HepG2 (cell line): ENCODE data around the gene ZNF213. TPM values are rescaled to one million over a fixed set of nuclear protein-coding genes. Genes with fewer than 3 reads are reported as not detected.

Experiments used
- BCL3 ChIP-seq: sonication (generic); formaldehyde crosslinking; IDR thresholded peaks from 2 replicates; pipeline ENCODE4 v1.5.1; 2020; ENCODE audit warnings: mild to moderate bottlenecking, missing genetic modification reagents, moderate library complexity
- CEBPZ ChIP-seq: IDR thresholded peaks from 2 replicates; pipeline ENCODE4 v1.6.1; 2012; ENCODE audit warnings: low read length, improper control_type of control experiment
- ERF ChIP-seq: IDR thresholded peaks from 2 replicates; pipeline ENCODE4 v1.6.1; 2018; ENCODE audit warnings: missing biosample characterization, missing genetic modification reagents
- HIC2 ChIP-seq: sonication (generic); formaldehyde crosslinking; IDR thresholded peaks from 2 replicates; pipeline ENCODE4 v1.9.0; 2022; ENCODE audit warnings: low read depth, missing genetic modification reagents
- TEAD2 ChIP-seq: sonication (generic); formaldehyde crosslinking; IDR thresholded peaks from 2 replicates; pipeline ENCODE4 v1.9.0; 2021; ENCODE audit warnings: missing genetic modification reagents
- THAP9 ChIP-seq: sonication (generic); formaldehyde crosslinking; IDR thresholded peaks from 2 replicates; pipeline ENCODE4; 2020; ENCODE audit warnings: missing genetic modification reagents, mild to moderate bottlenecking, borderline replicate concordance
- WIZ ChIP-seq: sonication (generic); formaldehyde crosslinking; IDR thresholded peaks from 2 replicates; pipeline ENCODE4 v1.5.1; 2020; ENCODE audit warnings: mild to moderate bottlenecking, missing genetic modification reagents
- ZBTB1 ChIP-seq: sonication (generic); formaldehyde crosslinking; IDR thresholded peaks from 2 replicates; pipeline ENCODE4 v1.4.0; 2020; ENCODE audit warnings: missing genetic modification reagents, borderline replicate concordance
- ZBTB2 ChIP-seq: sonication (generic); formaldehyde crosslinking; IDR thresholded peaks from 2 replicates; pipeline ENCODE4 v1.8.0; 2022; ENCODE audit warnings: low read depth, missing genetic modification reagents
- ZC3H13 ChIP-seq: sonication (generic); formaldehyde crosslinking; IDR thresholded peaks from 2 replicates; pipeline ENCODE4 v1.8.1; 2023; ENCODE audit warnings: mild to moderate bottlenecking, missing genetic modification reagents, moderate library complexity
- ZNF558 ChIP-seq: sonication (generic); formaldehyde crosslinking; IDR thresholded peaks from 2 replicates; pipeline ENCODE4 v1.9.0; 2022; ENCODE audit warnings: mild to moderate bottlenecking, missing genetic modification reagents, borderline replicate concordance
- ZNF576 ChIP-seq: sonication (generic); formaldehyde crosslinking; IDR thresholded peaks from 2 replicates; pipeline ENCODE4 v1.4.0; 2020; ENCODE audit warnings: mild to moderate bottlenecking, missing genetic modification reagents
- ZNF768 ChIP-seq: sonication (generic); formaldehyde crosslinking; IDR thresholded peaks from 2 replicates; pipeline ENCODE4 v1.4.0; 2020; ENCODE audit warnings: missing genetic modification reagents
- polyA plus RNA-seq, 8 experiments: library from polyadenylated mRNA; depleted of rRNA in 3 of 8; stranded (reverse) in 7 of 8; unstranded in 1 of 8; fragments of >200 nt; fragmentation: Illumina TruSeq in 4 of 8; extraction: Trizol in 4 of 8; gene quantifications; 2 replicates each; pipeline versions ENCODE4 v1.2.1 to v1.2.3, GENCODE V29; 2011 to 2016; ENCODE audit warnings: low read depth in 4 of 8, missing spikeins in 1 of 8, mixed read lengths in 1 of 8; ENCODE audit not compliant: insufficient read depth in 1 of 8
- total RNA-seq, 5 experiments: library from RNA; depleted of rRNA; stranded (reverse); fragments of >200 nt; fragmentation: Illumina TruSeq; extraction: Trizol; gene quantifications; 2 replicates each; pipeline ENCODE4 v1.2.3, GENCODE V29; 2016; ENCODE audit warnings: low read depth in 1 of 5

The ZNF213 gene
- total and polyA plus RNA-seq, 2 of the 13 experiments (the other 11 are each of a cell fraction or from before 2014, with no cell fraction given): 0.59 to 0.97 TPM

- TF ChIP-seq ZBTB2: no peak
- TF ChIP-seq THAP9 (CRISPR knock-in tag): no peak
- no peak for TF ChIP-seq ZNF576 (CRISPR knock-in tag)
- TF ChIP-seq ZNF768: 0 out of 2 replicates have a peak, but pooled peaks have one; percentile 17
- no peak for TF ChIP-seq BCL3
- no peak for TF ChIP-seq ZC3H13 (CRISPR knock-in tag)
- TF ChIP-seq ERF (CRISPR knock-in tag): no peak
- TF ChIP-seq CEBPZ: no peak
- TF ChIP-seq ZBTB1 (CRISPR knock-in tag): no peak
- no peak for TF ChIP-seq TEAD2 (CRISPR knock-in tag)
- TF ChIP-seq WIZ (CRISPR knock-in tag): no peak
- no peak for TF ChIP-seq HIC2 (CRISPR knock-in tag)
- no peak for TF ChIP-seq ZNF558 (CRISPR knock-in tag)
Measured at GRCh38 chr16:3131755-3132377, 3.0 kb upstream of the ZNF213 start (continued).
